Stomach (tissue), 4 donors: ENCODE results near the gene PCA3.

Experiments
- CTCF ChIP-seq, 7 experiments: fragments of 450-650 bp in 4 of 7; fragments of 200-600 bp in 3 of 7; sonication (generic) in 3 of 7; IDR thresholded peaks; one replicate each; pipeline ENCODE4 v1.5.1; 2016 to 2019; ENCODE audit warnings: antibody characterized with exemption in 7 of 7, control low read depth in 2 of 7, mild to moderate bottlenecking in 1 of 7
- EP300 ChIP-seq: sonication (generic); formaldehyde crosslinking; IDR thresholded peaks from one replicate; pipeline ENCODE4 v1.6.1; 2017; ENCODE audit warnings: antibody characterized with exemption
- POLR2A ChIP-seq, 4 donors: fragments of 450-650 bp; IDR thresholded peaks; one replicate each; pipeline ENCODE4 v1.6.1; 2016; ENCODE audit warnings: antibody characterized with exemption in 4 of 4, control low read depth in 2 of 4, mild to moderate bottlenecking in 1 of 4, moderate library complexity in 1 of 4

- TF ChIP-seq POLR2A (IDR thresholded peaks at IDR 0.05) (no peak), CTCF (IDR thresholded peaks at IDR 0.05) (no peak), EP300 (no peak)
Observed at GRCh38 chr9:76720245-76720644, 44.0 kb upstream of the PCA3 start.
